ENCODE measurements around the gene DKKL1.

GRCh38 chr19:49389406-49389805 is 25.7 kb downstream of the DKKL1 start:
- no peak for TF ChIP-seq POLR2A (IDR thresholded peaks at IDR 0.05)
- TF ChIP-seq CTCF (IDR thresholded peaks at IDR 0.05): no peak
